ENCODE results near the gene IFITM5.
"Not testable (repeated sequence)": the region's sequence is repeated elsewhere in the genome, so short reads cannot be mapped to it uniquely, and the experiment has no call there.

IFITM5 gene

DNA sequence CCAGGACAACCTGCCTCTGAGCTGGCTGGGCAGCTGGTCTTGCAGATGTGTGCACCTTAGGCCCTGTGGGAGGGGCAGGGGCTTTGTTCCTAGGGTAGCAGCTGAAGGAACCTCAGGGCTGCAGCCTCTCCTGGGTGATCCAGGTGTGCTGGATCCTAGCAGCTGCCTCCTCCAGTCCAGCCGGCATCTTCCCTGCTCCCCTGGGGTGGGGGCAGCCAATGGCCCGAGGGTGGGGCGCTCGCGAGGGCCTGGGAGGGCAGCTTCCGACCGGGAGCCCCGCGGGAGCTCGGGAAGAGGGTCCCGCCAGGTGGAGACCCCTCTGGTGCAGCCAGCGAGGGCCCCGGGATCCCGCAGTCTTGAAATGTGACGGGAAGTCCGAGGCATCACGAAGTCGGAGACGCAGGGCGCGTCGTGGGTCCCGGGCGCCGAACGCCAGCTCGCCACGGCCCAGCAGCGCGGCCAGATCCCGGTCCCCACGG is 16.2 kb upstream of the IFITM5 start:
- Mint-ChIP-seq H3K27me3 (ENCODE audit: low read depth) (peaks cover 23% of the 10 kb centered on the region), H3K4me1 (peaks cover 50% of the 10 kb centered on the region), H3K27ac (peak overlapping the region; percentile 27 to 93 (median 52)), H3K9me3 (no peaks in the 10 kb centered on the region), H3K4me3 (peak overlapping the region; percentile 82 to 90 (median 89)), H3K36me3 (ENCODE audit: low read depth) (no peaks in the 10 kb centered on the region)
- TF ChIP-seq, protein P1, sequence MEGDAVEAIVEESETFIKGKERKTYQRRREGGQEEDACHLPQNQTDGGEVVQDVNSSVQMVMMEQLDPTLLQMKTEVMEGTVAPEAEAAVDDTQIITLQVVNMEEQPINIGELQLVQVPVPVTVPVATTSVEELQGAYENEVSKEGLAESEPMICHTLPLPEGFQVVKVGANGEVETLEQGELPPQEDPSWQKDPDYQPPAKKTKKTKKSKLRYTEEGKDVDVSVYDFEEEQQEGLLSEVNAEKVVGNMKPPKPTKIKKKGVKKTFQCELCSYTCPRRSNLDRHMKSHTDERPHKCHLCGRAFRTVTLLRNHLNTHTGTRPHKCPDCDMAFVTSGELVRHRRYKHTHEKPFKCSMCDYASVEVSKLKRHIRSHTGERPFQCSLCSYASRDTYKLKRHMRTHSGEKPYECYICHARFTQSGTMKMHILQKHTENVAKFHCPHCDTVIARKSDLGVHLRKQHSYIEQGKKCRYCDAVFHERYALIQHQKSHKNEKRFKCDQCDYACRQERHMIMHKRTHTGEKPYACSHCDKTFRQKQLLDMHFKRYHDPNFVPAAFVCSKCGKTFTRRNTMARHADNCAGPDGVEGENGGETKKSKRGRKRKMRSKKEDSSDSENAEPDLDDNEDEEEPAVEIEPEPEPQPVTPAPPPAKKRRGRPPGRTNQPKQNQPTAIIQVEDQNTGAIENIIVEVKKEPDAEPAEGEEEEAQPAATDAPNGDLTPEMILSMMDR (IDR thresholded peaks at IDR 0.05; ENCODE audit: unreplicated experiment in 3 of 3) = no peak

DNA sequence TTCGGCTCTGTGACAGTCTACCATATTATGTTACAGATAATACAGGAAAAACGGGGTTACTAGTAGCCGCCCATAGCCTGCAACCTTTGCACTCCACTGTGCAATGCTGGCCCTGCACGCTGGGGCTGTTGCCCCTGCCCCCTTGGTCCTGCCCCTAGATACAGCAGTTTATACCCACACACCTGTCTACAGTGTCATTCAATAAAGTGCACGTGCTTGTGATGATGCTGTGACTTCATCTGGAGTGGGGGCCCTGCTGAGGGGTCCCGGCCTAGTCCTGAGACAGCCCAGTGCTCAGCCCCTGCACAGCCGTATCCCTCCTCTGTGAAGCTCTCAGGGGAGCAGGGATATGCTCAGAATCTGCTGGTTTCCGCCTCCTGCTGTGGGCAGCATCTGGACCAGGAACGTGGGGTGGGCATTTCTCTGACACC is 15.7 kb upstream of the IFITM5 start:
- peak overlapping the region; percentile 82 to 90 (median 89) for H3K4me3 Mint-ChIP-seq
- H3K36me3 Mint-ChIP-seq (ENCODE audit: low read depth) = no peaks in the 10 kb centered on the region
- peak overlapping the region; percentile 27 to 93 (median 52) for H3K27ac Mint-ChIP-seq
- H3K27me3 Mint-ChIP-seq (ENCODE audit: low read depth) = peaks cover 23% of the 10 kb centered on the region
- no peaks in the 10 kb centered on the region for H3K9me3 Mint-ChIP-seq
- H3K4me1 Mint-ChIP-seq = peaks cover 46% of the 10 kb centered on the region
- TF ChIP-seq, protein P1 (IDR thresholded peaks at IDR 0.05; ENCODE audit: unreplicated experiment in 3 of 3) = no peak

DNA sequence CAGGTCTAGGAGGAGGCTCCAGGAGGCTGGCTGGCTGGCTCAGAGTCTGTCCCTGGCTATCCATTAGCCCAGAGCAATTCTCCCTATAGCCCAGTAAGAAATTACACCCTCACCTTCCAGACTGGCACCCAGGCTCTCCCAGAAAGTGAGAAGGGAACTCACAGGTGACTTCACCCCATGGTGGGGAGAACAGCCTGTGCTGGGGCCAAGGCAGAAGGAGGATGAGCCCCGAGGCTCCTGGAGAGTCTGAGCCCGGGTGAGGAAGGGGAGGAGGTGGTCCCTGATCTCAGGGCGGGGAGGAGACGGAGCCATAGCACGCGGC is 15.2 kb upstream of the IFITM5 start:
- Mint-ChIP-seq H3K27me3 (ENCODE audit: low read depth) (peaks cover 23% of the 10 kb centered on the region), H3K4me3 (peak overlapping the region; percentile 82 to 90 (median 89)), H3K4me1 (peaks cover 47% of the 10 kb centered on the region), H3K27ac (peak overlapping the region; percentile 93 to 96 (median 96))
- H3K36me3 Mint-ChIP-seq (ENCODE audit: low read depth); H3K9me3 Mint-ChIP-seq: not testable (repeated sequence)

DNA sequence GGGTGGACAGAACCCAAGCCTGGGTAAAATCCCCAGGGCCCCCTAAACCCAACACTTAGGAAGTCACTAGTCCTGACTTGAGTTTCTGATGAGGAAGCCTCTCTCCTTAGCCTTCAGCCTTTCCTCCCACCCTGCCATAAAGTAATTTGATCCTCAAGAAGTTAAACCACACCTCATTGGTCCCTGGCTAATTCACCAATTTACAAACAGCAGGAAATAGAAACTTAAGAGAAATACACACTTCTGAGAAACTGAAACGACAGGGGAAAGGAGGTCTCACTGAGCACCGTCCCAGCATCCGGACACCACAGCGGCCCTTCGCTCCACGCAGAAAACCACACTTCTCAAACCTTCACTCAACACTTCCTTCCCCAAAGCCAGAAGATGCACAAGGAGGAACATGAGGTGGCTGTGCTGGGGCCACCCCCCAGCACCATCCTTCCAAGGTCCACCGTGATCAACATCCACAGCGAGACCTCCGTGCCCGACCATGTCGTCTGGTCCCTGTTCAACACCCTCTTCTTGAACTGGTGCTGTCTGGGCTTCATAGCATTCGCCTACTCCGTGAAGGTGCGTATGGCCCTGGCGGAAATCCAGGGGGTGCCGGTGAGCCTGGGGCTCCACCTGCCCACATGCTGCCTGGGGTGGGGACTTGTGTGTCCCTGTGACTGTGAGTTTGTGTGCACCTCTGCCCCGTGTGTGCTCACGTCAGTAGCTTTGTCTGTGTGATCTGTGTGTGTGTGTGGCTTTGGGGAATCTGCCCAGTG is 14.6 kb upstream of the IFITM5 start, which contains the start of gene IFITM1:
IFITM1 (plus strand) TSS at position 254 of the 767 bp plus-strand sequence; CDS start at position 385, 131 bp downstream.
- peak within 1 kb of the TSS; percentile 93 to 96 (median 96) for H3K27ac Mint-ChIP-seq
- H3K36me3 Mint-ChIP-seq (ENCODE audit: low read depth) = no peaks in the 10 kb centered on the region
- H3K9me3 Mint-ChIP-seq = no peaks in the 10 kb centered on the region
- peaks cover 51% of the 10 kb centered on the region for H3K4me1 Mint-ChIP-seq
- H3K4me3 Mint-ChIP-seq = peak within 1 kb of the TSS; percentile 82 to 90 (median 89)
- peaks cover 23% of the 10 kb centered on the region for H3K27me3 Mint-ChIP-seq (ENCODE audit: low read depth)
- TF ChIP-seq, protein P1 (IDR thresholded peaks at IDR 0.05; ENCODE audit: unreplicated experiment in 3 of 3) = no peak

DNA sequence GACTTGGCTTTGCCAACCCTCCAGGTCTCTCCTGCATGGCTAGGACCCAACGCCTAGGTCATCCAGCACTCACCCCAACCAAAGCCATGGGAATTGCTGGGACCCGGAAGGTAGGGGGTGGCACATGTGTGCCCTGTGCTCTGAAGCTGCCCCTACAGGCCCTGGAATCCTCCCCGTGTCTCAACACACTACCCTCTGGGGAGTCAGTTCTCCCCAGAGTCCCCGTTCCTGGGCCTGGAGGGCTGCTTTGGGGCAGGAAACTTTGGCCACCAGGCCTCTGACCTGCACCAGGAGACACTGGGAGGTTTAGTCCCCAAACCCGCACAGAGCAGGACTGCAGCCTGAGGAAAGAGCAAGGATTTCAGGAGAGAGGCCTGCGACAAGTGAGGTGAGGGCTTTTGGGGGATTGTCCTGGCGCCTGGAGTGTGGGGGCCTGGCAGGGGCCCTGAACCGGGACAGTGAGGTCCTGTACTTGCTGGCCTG is 14.0 kb upstream of the IFITM5 start:
- TF ChIP-seq, protein P1 (IDR thresholded peaks at IDR 0.05; ENCODE audit: unreplicated experiment in 3 of 3) = no peak
- no peaks in the 10 kb centered on the region for H3K9me3 Mint-ChIP-seq
- H3K27me3 Mint-ChIP-seq (ENCODE audit: low read depth) = peaks cover 23% of the 10 kb centered on the region
- peak overlapping the region; percentile 82 to 90 (median 89) for H3K4me3 Mint-ChIP-seq
- no peaks in the 10 kb centered on the region for H3K36me3 Mint-ChIP-seq (ENCODE audit: low read depth)
- peaks cover 57% of the 10 kb centered on the region for H3K4me1 Mint-ChIP-seq
- H3K27ac Mint-ChIP-seq = peak overlapping the region; percentile 93 to 96 (median 96)

DNA sequence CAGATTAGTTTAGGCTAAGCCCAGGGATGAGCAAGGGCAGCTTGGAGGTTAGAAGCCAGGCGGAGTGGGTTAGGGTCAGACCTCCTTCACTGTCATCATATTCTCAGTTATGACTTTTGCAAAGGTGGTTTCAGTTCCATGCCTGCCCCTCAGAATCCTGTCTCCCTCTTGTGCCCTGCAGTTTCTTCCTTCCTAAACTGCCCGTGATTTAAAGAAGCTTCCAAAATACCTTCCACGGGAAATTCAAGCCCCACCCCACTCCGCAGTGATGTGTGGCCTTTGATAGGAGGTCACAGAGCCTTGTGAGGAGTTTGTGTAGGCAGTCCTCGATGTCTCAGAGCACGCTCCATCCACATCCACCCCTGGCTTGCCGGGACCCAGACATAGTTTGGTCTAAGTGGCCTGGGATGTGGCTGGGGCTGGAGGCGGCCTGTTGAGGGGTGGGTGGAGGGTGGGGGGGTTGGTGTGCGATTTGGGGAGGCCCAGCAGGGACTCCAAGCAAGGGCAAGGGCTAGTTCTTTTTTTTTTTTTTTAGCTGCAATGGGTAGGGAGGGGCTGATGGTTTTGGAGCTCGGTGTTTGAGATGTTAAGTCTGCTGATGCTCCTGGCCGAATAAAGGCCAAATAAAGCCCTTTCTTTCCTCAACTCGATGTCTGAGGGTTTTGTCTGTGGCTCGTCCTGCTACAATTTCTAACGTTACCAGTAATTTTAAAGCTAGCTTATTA is 12.9 kb upstream of the IFITM5 start:
- TF ChIP-seq, protein P1 (IDR thresholded peaks at IDR 0.05; ENCODE audit: unreplicated experiment in 3 of 3) = no peak
- Mint-ChIP-seq H3K27me3 (ENCODE audit: low read depth) (peaks cover 18% of the 10 kb centered on the region), H3K27ac (peak overlapping the region; percentile 93 to 96 (median 96)), H3K9me3 (no peaks in the 10 kb centered on the region), H3K36me3 (ENCODE audit: low read depth) (no peaks in the 10 kb centered on the region), H3K4me3 (peak overlapping the region; percentile 82 to 90 (median 89)), H3K4me1 (peaks cover 59% of the 10 kb centered on the region)

DNA sequence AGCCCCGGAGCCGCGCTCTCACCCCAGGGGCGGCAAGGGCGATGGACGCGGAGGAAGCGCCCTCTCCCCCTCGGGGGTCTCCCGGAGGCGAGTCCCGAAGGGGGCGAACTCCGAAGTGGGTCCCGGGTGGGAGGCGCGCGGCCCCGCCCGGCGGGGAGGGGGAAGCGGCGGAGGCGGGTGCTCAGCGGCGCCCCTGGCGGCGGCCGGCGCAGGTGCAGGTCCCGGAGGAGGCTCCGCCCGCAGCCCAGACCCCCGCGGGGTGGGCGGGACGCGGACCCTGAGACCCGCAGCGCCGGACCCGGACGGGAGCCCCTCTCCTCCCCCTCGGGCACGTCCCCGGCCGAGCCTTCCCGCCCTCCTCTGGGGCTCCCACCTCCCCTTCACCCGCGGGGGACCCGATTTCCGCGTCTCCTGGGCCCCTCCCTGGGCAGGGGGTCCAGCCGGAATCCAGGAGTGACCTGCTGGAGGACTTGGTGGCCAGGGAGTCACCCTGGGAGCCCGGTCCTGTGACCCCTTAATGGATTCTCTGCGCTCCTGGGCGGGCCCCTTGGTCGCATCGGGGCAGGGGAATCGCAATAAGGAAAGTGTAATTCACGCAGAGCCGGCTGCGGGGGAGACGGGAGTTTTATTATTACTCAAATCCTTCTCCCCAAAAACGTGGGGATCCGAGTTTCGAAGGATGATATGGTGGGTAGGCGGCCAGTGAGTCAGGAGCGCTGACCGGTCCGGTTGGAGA is 11.9 kb upstream of the IFITM5 start:
- H3K36me3 Mint-ChIP-seq (ENCODE audit: low read depth); H3K9me3 Mint-ChIP-seq: not testable (repeated sequence)
- Mint-ChIP-seq H3K27ac (peak overlapping the region; percentile 93 to 96 (median 96)), H3K27me3 (ENCODE audit: low read depth) (peaks cover 10% of the 10 kb centered on the region), H3K4me3 (peak overlapping the region; percentile 82 to 90 (median 89)), H3K4me1 (peaks cover 58% of the 10 kb centered on the region)

DNA sequence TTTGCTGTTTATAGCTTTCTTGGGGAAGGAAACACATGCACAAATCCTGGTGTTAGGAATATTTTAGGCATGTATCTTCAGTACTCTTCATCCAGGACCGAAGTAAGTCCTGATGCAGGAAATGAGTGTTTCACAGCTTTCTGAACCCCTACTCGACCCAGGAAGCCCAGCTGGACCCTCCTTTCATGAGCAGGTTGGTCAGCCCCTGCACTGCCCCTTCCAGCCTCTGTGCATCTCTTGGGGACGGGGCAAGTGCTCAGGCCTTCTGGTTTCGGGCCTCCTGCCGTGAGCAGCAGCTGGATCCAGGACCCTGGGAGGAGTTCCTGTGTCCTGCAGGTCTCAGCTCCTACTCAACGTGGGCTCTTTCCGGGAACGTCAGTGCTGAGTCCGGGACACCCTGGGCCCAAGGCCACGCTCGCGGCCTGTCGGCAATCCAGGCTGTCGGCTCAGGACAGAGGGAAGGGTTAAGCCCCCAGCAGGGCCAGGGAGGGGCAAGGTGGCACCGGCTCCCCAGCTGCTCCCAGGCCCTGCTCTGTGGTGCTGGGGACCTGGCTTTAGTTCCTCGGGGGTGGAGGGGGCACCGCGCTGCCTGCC is 10.8 kb upstream of the IFITM5 start:
- Mint-ChIP-seq H3K4me1 (peaks cover 69% of the 10 kb centered on the region), H3K27ac (peak overlapping the region; percentile 93 to 98 (median 97)), H3K4me3 (peak overlapping the region; percentile 93 to 96 (median 94)), H3K27me3 (ENCODE audit: low read depth) (peaks cover 10% of the 10 kb centered on the region)
- not testable (repeated sequence) for H3K36me3 Mint-ChIP-seq (ENCODE audit: low read depth); H3K9me3 Mint-ChIP-seq
